ENCODE measurements around the gene FPR1.

- TF ChIP-seq, protein P1, sequence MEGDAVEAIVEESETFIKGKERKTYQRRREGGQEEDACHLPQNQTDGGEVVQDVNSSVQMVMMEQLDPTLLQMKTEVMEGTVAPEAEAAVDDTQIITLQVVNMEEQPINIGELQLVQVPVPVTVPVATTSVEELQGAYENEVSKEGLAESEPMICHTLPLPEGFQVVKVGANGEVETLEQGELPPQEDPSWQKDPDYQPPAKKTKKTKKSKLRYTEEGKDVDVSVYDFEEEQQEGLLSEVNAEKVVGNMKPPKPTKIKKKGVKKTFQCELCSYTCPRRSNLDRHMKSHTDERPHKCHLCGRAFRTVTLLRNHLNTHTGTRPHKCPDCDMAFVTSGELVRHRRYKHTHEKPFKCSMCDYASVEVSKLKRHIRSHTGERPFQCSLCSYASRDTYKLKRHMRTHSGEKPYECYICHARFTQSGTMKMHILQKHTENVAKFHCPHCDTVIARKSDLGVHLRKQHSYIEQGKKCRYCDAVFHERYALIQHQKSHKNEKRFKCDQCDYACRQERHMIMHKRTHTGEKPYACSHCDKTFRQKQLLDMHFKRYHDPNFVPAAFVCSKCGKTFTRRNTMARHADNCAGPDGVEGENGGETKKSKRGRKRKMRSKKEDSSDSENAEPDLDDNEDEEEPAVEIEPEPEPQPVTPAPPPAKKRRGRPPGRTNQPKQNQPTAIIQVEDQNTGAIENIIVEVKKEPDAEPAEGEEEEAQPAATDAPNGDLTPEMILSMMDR (IDR thresholded peaks at IDR 0.05; ENCODE audit: low read length): no peak
- TF ChIP-seq EZH2 (IDR thresholded peaks at IDR 0.05; ENCODE audit: borderline replicate concordance, low read length): no peak
Measured at GRCh38 chr19:51729781-51730180, 21.9 kb downstream of the FPR1 start.
